GM23338 (cell line): ENCODE measurements around the gene MLLT3. TPM values are rescaled to one million over a fixed set of nuclear protein-coding genes. Genes with fewer than 3 reads are reported as not detected.

Experiments used
- ATAC-seq: fragments of 200-7000 bp; cut with Tn5 transposase; 3 replicates; pipeline ENCODE4 v1.9.1; 2020
- DNase-seq: peaks from one replicate; pipeline ENCODE4 v3.0.0-alpha.2; 2015; ENCODE audit warnings: low spot score
- H2AFZ ChIP-seq: fragments of 200-600 bp; sonication (generic); 2 replicates; pipeline ENCODE4 v1.8.0; 2016; ENCODE audit warnings: antibody characterized with exemption, mild to moderate bottlenecking, moderate library complexity
- H3F3A ChIP-seq: fragments of 200-600 bp; sonication (generic); replicated peaks from 2 replicates; pipeline ENCODE4 v1.8.0; 2017; ENCODE audit warnings: antibody characterized with exemption, mixed run types, low read depth
- H3K27ac ChIP-seq: fragments of 200-600 bp; sonication (generic); 2 replicates; pipeline ENCODE4 v1.6.1; 2016; ENCODE audit warnings: low read depth
- H3K27me3 ChIP-seq: fragments of 200-600 bp; sonication (generic); 2 replicates; pipeline ENCODE4 v1.8.0; 2016; ENCODE audit warnings: mild to moderate bottlenecking, mixed run types, moderate library complexity; ENCODE audit not compliant: insufficient read depth
- H3K36me3 ChIP-seq: fragments of 200-600 bp; sonication (generic); 2 replicates; pipeline ENCODE4 v1.8.0; 2016; ENCODE audit warnings: mild to moderate bottlenecking; ENCODE audit not compliant: insufficient read depth
- H3K4me1 ChIP-seq: fragments of 200-600 bp; sonication (generic); 2 replicates; pipeline ENCODE4 v1.8.0; 2016; ENCODE audit warnings: mild to moderate bottlenecking, moderate library complexity; ENCODE audit not compliant: insufficient read depth
- H3K4me2 ChIP-seq: fragments of 200-600 bp; sonication (generic); 2 replicates; pipeline ENCODE4 v1.7.1; 2017; ENCODE audit warnings: mixed run types
- H3K4me3 ChIP-seq: fragments of 200-600 bp; sonication (generic); 2 replicates; pipeline ENCODE4 v1.6.1; 2016; ENCODE audit warnings: mixed run types
- H3K79me2 ChIP-seq: fragments of 200-600 bp; sonication (generic); replicated peaks from 2 replicates; pipeline ENCODE4 v1.8.0; 2017; ENCODE audit warnings: mild to moderate bottlenecking; ENCODE audit not compliant: insufficient read depth
- H3K9me2 ChIP-seq: fragments of 200-600 bp; sonication (generic); 2 replicates; pipeline ENCODE4 v1.8.0; 2017; ENCODE audit not compliant: insufficient read depth
- H4K20me1 ChIP-seq: fragments of 200-600 bp; sonication (generic); replicated peaks from 2 replicates; pipeline ENCODE4 v1.8.0; 2017; ENCODE audit warnings: mild to moderate bottlenecking; ENCODE audit not compliant: insufficient read depth
- H3K27ac Mint-ChIP-seq: 2 replicates; pipeline ENCODE4 v1.8.0; 2020; ENCODE audit warnings: inconsistent platforms, mild to moderate bottlenecking, moderate library complexity, mixed read lengths
- H3K27me3 Mint-ChIP-seq: 3 replicates; pipeline ENCODE4 v1.8.0; 2022; ENCODE audit warnings: low read depth, mild to moderate bottlenecking, moderate library complexity, mixed read lengths, inconsistent platforms; ENCODE audit not compliant: insufficient read depth, poor library complexity
- H3K36me3 Mint-ChIP-seq: 3 replicates; pipeline ENCODE4 v1.8.0; 2021; ENCODE audit warnings: low read depth, mild to moderate bottlenecking, inconsistent platforms, moderate library complexity, mixed read lengths
- H3K4me1 Mint-ChIP-seq: 3 replicates; pipeline ENCODE4 v1.8.0; 2020; ENCODE audit warnings: mild to moderate bottlenecking, inconsistent platforms, mixed read lengths
- H3K4me3 Mint-ChIP-seq: 3 replicates; pipeline ENCODE4 v1.8.0; 2021; ENCODE audit warnings: moderate library complexity, mild to moderate bottlenecking, inconsistent platforms, mixed read lengths
- H3K9me3 Mint-ChIP-seq: 3 replicates; pipeline ENCODE4 v1.8.0; 2020; ENCODE audit warnings: moderate library complexity, mild to moderate bottlenecking, inconsistent platforms, mixed read lengths
- NANOG ChIP-seq: IDR thresholded peaks from 2 replicates; pipeline ENCODE4 v1.6.1; 2016; ENCODE audit warnings: antibody characterized with exemption, borderline replicate concordance
- POLR2AphosphoS5 ChIP-seq: IDR thresholded peaks from 2 replicates; pipeline ENCODE4 v1.6.1; 2016; ENCODE audit warnings: antibody characterized with exemption, low read depth
- STAT1 ChIP-seq: IDR thresholded peaks from one replicate; pipeline ENCODE4 v1.6.1; 2016; ENCODE audit warnings: antibody characterized with exemption; ENCODE audit not compliant: unreplicated experiment
- ZNF114 ChIP-seq: fragments of 250-450 bp; sonication (Bioruptor Pico); IDR thresholded peaks from 2 replicates; pipeline ENCODE4 v1.5.0; 2020; ENCODE audit warnings: mild to moderate bottlenecking, moderate library complexity
- ZNF331 ChIP-seq: fragments of 250-450 bp; sonication (Bioruptor Pico); IDR thresholded peaks from 2 replicates; pipeline ENCODE4 v1.5.0; 2020; ENCODE audit warnings: low read depth, mild to moderate bottlenecking, moderate library complexity
- polyA plus RNA-seq: library from polyadenylated mRNA; unstranded; fragments of >200 nt; fragmentation: Nextera tagmentation; extraction: Ambion mirVana; gene quantifications from 2 replicates; pipeline ENCODE4 v1.2.1, GENCODE V29; 2016
- total RNA-seq: library from RNA; depleted of rRNA; stranded (reverse); fragments of >200 nt; shearing (Covaris generic); gene quantifications from 2 replicates; pipeline ENCODE4 v1.2.3, GENCODE V29; 2014
- TF ChIP-seq, protein P1 (sequence below): IDR thresholded peaks from one replicate; pipeline ENCODE4 v1.6.1; 2018; ENCODE audit warnings: antibody characterized with exemption; ENCODE audit not compliant: unreplicated experiment

The MLLT3 gene
- total and polyA plus RNA-seq, 2 experiments from 2014 or later, result 7.5 to 9.5 TPM

DNA sequence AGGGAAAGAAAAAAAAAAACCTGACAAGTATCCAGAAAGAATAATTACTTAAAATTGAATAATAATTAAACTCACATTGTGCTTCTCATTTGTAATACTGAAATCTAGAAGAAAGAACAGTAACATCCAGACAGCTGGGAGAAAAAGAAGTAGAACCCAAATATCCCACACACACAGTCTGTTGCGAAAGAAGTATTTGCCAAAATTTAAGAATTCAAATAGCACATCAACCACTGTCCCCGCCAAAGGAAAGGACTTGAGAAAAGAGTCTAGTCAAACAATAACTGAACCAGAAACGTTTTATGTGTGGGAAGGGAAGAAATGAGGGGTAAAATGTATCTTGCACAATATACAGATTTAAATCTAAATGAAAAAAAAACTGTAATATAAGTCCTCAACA lies 202.8 kb downstream of the MLLT3 start:
- Histone ChIP-seq H3K4me3 (no peak overlapping the region), H3K9me2 (no peaks in the 10 kb centered on the region), H3K4me2 (no peak overlapping the region), H3K27me3 (no peaks in the 10 kb centered on the region), H3K79me2 (no peaks in the 10 kb centered on the region), H3K4me1 (0 out of 2 replicates have a peak, but pooled peaks cover 5% of the 10 kb centered on the region), H2AFZ (no peak overlapping the region), H3K27ac (no peak overlapping the region), H3F3A (no peaks in the 10 kb centered on the region), H3K36me3 (no peaks in the 10 kb centered on the region), H4K20me1 (no peaks in the 10 kb centered on the region)
- Mint-ChIP-seq H3K36me3 (no peaks in the 10 kb centered on the region), H3K9me3 (no peaks in the 10 kb centered on the region), H3K4me3 (no peak overlapping the region), H3K4me1 (peaks cover 9% of the 10 kb centered on the region; the same call in 2 of the 3 replicates), H3K27ac (no peak overlapping the region), H3K27me3 (peaks cover 1% of the 10 kb centered on the region)
- DNase-seq (no peak), ATAC-seq (no peak)
- TF ChIP-seq ZNF114 (no peak), POLR2AphosphoS5 (no peak), NANOG (no peak)

DNA sequence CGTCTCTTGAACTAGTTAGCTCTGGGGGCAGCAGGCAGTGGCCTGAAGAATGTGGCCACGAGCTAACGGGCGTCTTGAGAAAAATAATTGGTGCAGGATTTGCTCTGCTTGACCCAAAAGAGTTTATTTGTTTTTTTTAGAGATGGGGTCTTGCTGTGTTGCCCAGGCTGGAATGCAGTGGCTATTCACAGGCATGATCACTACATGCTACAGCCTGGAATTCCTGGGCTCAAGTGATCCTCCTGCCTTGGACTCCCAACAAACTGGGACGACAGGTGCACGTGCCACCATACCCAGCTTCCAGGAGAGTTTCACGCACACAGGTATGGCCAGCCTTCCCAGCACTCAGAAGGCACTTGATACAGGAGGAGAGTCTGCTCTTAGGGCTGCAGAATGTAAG lies 203.8 kb downstream of the MLLT3 start:
- no peak for ATAC-seq
- Mint-ChIP-seq H3K36me3 (no peaks in the 10 kb centered on the region), H3K4me3 (no peak overlapping the region), H3K9me3 (no peaks in the 10 kb centered on the region), H3K4me1 (peaks cover 10% of the 10 kb centered on the region; the same call in 2 of the 3 replicates), H3K27ac (no peak overlapping the region), H3K27me3 (peaks cover 1% of the 10 kb centered on the region)
- DNase-seq, result no peak
- Histone ChIP-seq H3F3A (no peaks in the 10 kb centered on the region), H3K27ac (no peak overlapping the region), H3K4me1 (0 out of 2 replicates have a peak, but pooled peaks cover 6% of the 10 kb centered on the region), H3K79me2 (no peaks in the 10 kb centered on the region), H4K20me1 (no peaks in the 10 kb centered on the region), H2AFZ (no peak overlapping the region), H3K27me3 (no peaks in the 10 kb centered on the region), H3K9me2 (no peaks in the 10 kb centered on the region), H3K36me3 (no peaks in the 10 kb centered on the region), H3K4me3 (no peak overlapping the region), H3K4me2 (no peak overlapping the region)
- TF ChIP-seq ZNF331, result no peak
- TF ChIP-seq, protein P1, sequence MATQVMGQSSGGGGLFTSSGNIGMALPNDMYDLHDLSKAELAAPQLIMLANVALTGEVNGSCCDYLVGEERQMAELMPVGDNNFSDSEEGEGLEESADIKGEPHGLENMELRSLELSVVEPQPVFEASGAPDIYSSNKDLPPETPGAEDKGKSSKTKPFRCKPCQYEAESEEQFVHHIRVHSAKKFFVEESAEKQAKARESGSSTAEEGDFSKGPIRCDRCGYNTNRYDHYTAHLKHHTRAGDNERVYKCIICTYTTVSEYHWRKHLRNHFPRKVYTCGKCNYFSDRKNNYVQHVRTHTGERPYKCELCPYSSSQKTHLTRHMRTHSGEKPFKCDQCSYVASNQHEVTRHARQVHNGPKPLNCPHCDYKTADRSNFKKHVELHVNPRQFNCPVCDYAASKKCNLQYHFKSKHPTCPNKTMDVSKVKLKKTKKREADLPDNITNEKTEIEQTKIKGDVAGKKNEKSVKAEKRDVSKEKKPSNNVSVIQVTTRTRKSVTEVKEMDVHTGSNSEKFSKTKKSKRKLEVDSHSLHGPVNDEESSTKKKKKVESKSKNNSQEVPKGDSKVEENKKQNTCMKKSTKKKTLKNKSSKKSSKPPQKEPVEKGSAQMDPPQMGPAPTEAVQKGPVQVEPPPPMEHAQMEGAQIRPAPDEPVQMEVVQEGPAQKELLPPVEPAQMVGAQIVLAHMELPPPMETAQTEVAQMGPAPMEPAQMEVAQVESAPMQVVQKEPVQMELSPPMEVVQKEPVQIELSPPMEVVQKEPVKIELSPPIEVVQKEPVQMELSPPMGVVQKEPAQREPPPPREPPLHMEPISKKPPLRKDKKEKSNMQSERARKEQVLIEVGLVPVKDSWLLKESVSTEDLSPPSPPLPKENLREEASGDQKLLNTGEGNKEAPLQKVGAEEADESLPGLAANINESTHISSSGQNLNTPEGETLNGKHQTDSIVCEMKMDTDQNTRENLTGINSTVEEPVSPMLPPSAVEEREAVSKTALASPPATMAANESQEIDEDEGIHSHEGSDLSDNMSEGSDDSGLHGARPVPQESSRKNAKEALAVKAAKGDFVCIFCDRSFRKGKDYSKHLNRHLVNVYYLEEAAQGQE, result no peak

DNA sequence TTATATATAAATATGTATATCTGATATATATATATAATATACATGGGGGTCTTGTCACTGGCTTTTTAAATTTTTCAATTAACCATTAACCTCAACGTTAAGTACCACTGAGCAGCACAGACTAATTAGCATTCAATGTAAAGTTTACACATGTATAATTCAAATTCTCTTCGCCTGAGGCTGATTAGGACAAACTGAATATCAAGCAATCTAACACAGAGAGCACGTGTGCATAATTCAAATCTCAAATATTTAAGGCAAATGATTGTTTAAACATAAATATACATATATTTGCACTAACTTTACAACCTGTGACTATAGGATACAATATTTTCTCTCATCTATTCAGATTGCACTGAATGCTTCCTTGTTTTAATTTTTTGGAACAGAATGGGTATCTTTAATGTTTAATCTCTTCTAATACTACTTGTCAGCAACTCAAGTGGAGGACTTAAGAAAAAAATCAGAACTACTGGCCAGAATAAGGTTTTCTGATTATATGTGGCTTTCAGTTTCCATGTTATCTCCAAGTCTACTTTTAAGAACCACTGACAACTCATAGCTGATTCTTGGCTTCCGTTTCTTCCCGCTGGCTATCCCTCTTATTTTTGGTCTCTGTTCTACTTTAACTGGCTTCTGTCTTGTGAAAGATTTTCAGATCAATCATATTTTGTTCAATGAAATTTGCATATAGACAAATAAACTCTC lies 204.8 kb downstream of the MLLT3 start:
- Mint-ChIP-seq H3K9me3 (no peaks in the 10 kb centered on the region), H3K27ac (no peak overlapping the region), H3K27me3 (peaks cover 1% of the 10 kb centered on the region), H3K4me3 (no peak overlapping the region), H3K4me1 (peaks cover 10% of the 10 kb centered on the region; the same call in 2 of the 3 replicates), H3K36me3 (no peaks in the 10 kb centered on the region)
- Histone ChIP-seq H2AFZ (no peak overlapping the region), H3K9me2 (no peaks in the 10 kb centered on the region), H3K4me1 (0 out of 2 replicates have a peak, but pooled peaks cover 6% of the 10 kb centered on the region), H3K4me3 (no peak overlapping the region), H3K4me2 (no peak overlapping the region), H3K36me3 (no peaks in the 10 kb centered on the region), H3K27ac (no peak overlapping the region), H3K27me3 (no peaks in the 10 kb centered on the region), H3K79me2 (no peaks in the 10 kb centered on the region), H4K20me1 (no peaks in the 10 kb centered on the region), H3F3A (no peaks in the 10 kb centered on the region)
- TF ChIP-seq STAT1, result no peak
- ATAC-seq (no peak), DNase-seq (no peak)
